Gastroesophageal sphincter (tissue), 4 donors: ENCODE data around the gene MTTP. TPM values are rescaled to one million over a fixed set of nuclear protein-coding genes. Genes with fewer than 3 reads are reported as not detected.

Experiments
- ATAC-seq: fragments of 150-250 bp; one replicate; pipeline ENCODE4 v1.9.1; 2016; ENCODE audit warnings: mild to moderate bottlenecking, moderate library complexity
- H3K27ac ChIP-seq, 4 donors: fragments of 200-600 bp; sonication (generic) in 3 of 4; 1 replicate in 3 of 4; 2 replicates in 1 of 4; pipeline ENCODE4 v1.5.1; 2016 to 2019
- H3K27me3 ChIP-seq: fragments of 200-600 bp; sonication (generic); one replicate; pipeline ENCODE4 v1.5.1; 2019
- H3K36me3 ChIP-seq, 2 donors: fragments of 200-600 bp; sonication (generic); one replicate each; pipeline ENCODE4 v1.5.1; 2019; ENCODE audit warnings: control low read depth in 1 of 2
- H3K4me1 ChIP-seq, 3 donors: fragments of 200-600 bp; sonication (generic); 1 replicate in 2 of 3; 2 replicates in 1 of 3; pipeline ENCODE4 v1.5.1; 2016 to 2019; ENCODE audit warnings: control low read depth in 2 of 3
- H3K4me3 ChIP-seq, 2 donors: fragments of 200-600 bp; sonication (generic); one replicate each; pipeline ENCODE4 v1.5.1; 2019; ENCODE audit warnings: mild to moderate bottlenecking in 1 of 2, moderate library complexity in 1 of 2
- H3K9me3 ChIP-seq, 3 donors: fragments of 200-600 bp; sonication (generic); one replicate each; pipeline ENCODE4 v1.5.1; 2017 to 2019; ENCODE audit warnings: control low read depth in 2 of 3
- CTCF ChIP-seq, 4 experiments: fragments of 200-600 bp in 2 of 4; fragments of 450-650 bp in 2 of 4; sonication (generic) in 1 of 4; IDR thresholded peaks; one replicate each; pipeline ENCODE4 v1.5.1; 2017 to 2019; ENCODE audit warnings: antibody characterized with exemption in 4 of 4, mild to moderate bottlenecking in 2 of 4, moderate library complexity in 2 of 4
- EP300 ChIP-seq: sonication (generic); formaldehyde crosslinking; IDR thresholded peaks from one replicate; pipeline ENCODE4 v1.6.1; 2017; ENCODE audit warnings: antibody characterized with exemption, mild to moderate bottlenecking
- POLR2A ChIP-seq, 2 donors: fragments of 450-650 bp; IDR thresholded peaks; one replicate each; pipeline ENCODE4 v1.6.1; 2017; ENCODE audit warnings: antibody characterized with exemption in 2 of 2, mild to moderate bottlenecking in 2 of 2, moderate library complexity in 1 of 2
- POLR2AphosphoS5 ChIP-seq: sonication (generic); formaldehyde crosslinking; IDR thresholded peaks from one replicate; pipeline ENCODE4 v1.6.1; 2017; ENCODE audit warnings: antibody characterized with exemption
- WGBS, 2 donors: methylation state at CpG; one replicate each; pipeline ENCODE4 v1.1.5; 2018; ENCODE audit warnings: low coverage in 1 of 2; 5-methylcytosine and 5-hydroxymethylcytosine counted together
- total RNA-seq, 4 donors: library from RNA; depleted of rRNA; stranded (reverse); fragments of >200 nt; gene quantifications; one replicate each; pipeline ENCODE4 v1.1.0, GENCODE V29; 2016

Gene MTTP
- total RNA-seq, 4 donors from 2014 or later, result 0.16 to 3.5 (median 1.2) TPM

DNA sequence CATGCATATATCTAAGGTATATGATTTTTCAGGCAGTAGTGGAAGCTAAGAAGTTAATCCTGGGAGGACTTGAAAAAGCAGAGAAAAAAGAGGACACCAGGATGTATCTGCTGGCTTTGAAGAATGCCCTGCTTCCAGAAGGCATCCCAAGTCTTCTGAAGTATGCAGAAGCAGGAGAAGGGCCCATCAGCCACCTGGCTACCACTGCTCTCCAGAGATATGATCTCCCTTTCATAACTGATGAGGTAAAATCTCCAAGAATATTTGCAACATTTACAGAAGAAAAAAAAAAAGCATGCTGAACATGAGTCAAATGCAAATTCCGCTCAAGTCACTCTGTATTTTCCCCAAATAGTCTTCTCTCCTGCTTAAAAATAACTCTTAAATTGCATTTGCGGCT is 32.1 kb downstream of the MTTP start:
- Histone ChIP-seq H3K36me3 (no peaks in the 10 kb centered on the region), H3K4me3 (no peak overlapping the region), H3K9me3 (no peaks in the 10 kb centered on the region)

GRCh38 chr4:99608417-99608816 is 33.8 kb downstream of the MTTP start:
- Histone ChIP-seq H3K36me3 (no peaks in the 10 kb centered on the region), H3K4me1 (peaks cover 0 to 13% (median 7%) of the 10 kb centered on the region in 3 donors), H3K27me3 (no peaks in the 10 kb centered on the region), H3K27ac (no peak overlapping the region), H3K9me3 (no peaks in the 10 kb centered on the region), H3K4me3 (no peak overlapping the region)
- no peak for TF ChIP-seq EP300
- TF ChIP-seq CTCF (IDR thresholded peaks at IDR 0.05), result no peak
- TF ChIP-seq POLR2AphosphoS5, result no peak
- ATAC-seq, result no peak
- 73 to 87% methylated on average over 4 to 5 of the region's 5 CpGs for WGBS, 2 donors

More for the DNA sequence above, 32.1 kb downstream of the MTTP start:
- Histone ChIP-seq H3K27ac (no peak overlapping the region), H3K27me3 (no peaks in the 10 kb centered on the region), H3K4me1 (peaks cover 0 to 13% (median 7%) of the 10 kb centered on the region in 3 donors)
- 94 to 98% methylated on average over 2 of the region's 2 CpGs for WGBS, 2 donors
- TF ChIP-seq POLR2AphosphoS5 (no peak), POLR2A (IDR thresholded peaks at IDR 0.05) (no peak), EP300 (no peak), CTCF (IDR thresholded peaks at IDR 0.05) (no peak)
- no peak for ATAC-seq

GRCh38 chr4:99610605-99611175 is 36.1 kb downstream of the MTTP start:
- no peaks in the 10 kb centered on the region for H3K36me3 ChIP-seq
- no peak overlapping the region for H3K27ac ChIP-seq
- peak; percentile 65 for ATAC-seq
- 58 to 68% methylated on average over 5 of the region's 5 CpGs for WGBS, 2 donors
- no peak overlapping the region for H3K4me3 ChIP-seq
- H3K27me3 ChIP-seq, result no peaks in the 10 kb centered on the region
- peaks cover 0 to 25% (median 7%) of the 10 kb centered on the region in 3 donors for H3K4me1 ChIP-seq
- H3K9me3 ChIP-seq, result no peaks in the 10 kb centered on the region
- TF ChIP-seq POLR2AphosphoS5, result peak; percentile 87
- TF ChIP-seq EP300, result no peak
- no peak for TF ChIP-seq CTCF (IDR thresholded peaks at IDR 0.05)
- TF ChIP-seq POLR2A (IDR thresholded peaks at IDR 0.05), result no peak

GRCh38 chr4:99612281-99612680 is 37.7 kb downstream of the MTTP start:
- no peaks in the 10 kb centered on the region for H3K36me3 ChIP-seq
- H3K4me3 ChIP-seq, result no peak overlapping the region
- ATAC-seq, result no peak
- H3K27ac ChIP-seq, result no peak overlapping the region
- peaks cover 0 to 29% (median 7%) of the 10 kb centered on the region in 3 donors for H3K4me1 ChIP-seq
- no peak for TF ChIP-seq POLR2AphosphoS5
- TF ChIP-seq EP300, result no peak
- TF ChIP-seq POLR2A (IDR thresholded peaks at IDR 0.05), result no peak
- TF ChIP-seq CTCF (IDR thresholded peaks at IDR 0.05), result no peak
- WGBS, 2 donors, result 77 to 80% methylated on average over 3 of the region's 3 CpGs
- H3K27me3 ChIP-seq, result no peaks in the 10 kb centered on the region
- H3K9me3 ChIP-seq, result no peaks in the 10 kb centered on the region

DNA sequence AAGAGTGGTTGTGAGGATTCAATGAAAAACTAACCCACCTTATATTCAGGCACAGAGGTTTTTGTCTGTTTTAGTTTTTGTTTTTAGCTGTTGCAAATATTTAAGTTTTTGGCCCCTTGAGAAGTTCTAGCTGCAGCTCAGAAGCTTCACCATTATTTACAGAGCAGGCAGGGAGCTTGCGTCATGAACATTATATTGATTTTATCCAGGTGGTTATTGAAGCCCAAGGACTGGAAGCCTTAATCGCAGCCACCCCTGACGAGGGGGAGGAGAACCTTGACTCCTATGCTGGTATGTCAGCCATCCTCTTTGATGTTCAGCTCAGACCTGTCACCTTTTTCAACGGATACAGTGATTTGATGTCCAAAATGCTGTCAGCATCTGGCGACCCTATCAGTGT is 38.1 kb downstream of the MTTP start:
- no peak for ATAC-seq
- TF ChIP-seq CTCF (IDR thresholded peaks at IDR 0.05) (no peak), POLR2AphosphoS5 (no peak), EP300 (no peak), POLR2A (IDR thresholded peaks at IDR 0.05) (no peak)
- no peaks in the 10 kb centered on the region for H3K36me3 ChIP-seq
- H3K27me3 ChIP-seq, result no peaks in the 10 kb centered on the region
- 54 to 55% methylated on average over 3 to 5 of the region's 5 CpGs for WGBS, 2 donors
- peaks cover 0 to 32% (median 7%) of the 10 kb centered on the region in 3 donors for H3K4me1 ChIP-seq
- no peak overlapping the region for H3K4me3 ChIP-seq
- H3K9me3 ChIP-seq, result no peaks in the 10 kb centered on the region
- H3K27ac ChIP-seq, result no peak overlapping the region
